Heart left ventricle (tissue), 16 donors: ENCODE data around the gene RYK. TPM values are rescaled to one million over a fixed set of nuclear protein-coding genes. Genes with fewer than 3 reads are reported as not detected.

ENCODE experiments used
- ATAC-seq, 4 donors: fragments of 200-7000 bp; cut with Tn5 transposase; one replicate each; pipeline ENCODE4 v1.9.1; 2020 to 2022; ENCODE audit warnings: moderate library complexity in 4 of 4, mild to moderate bottlenecking in 3 of 4, moderate number of reproducible peaks in 1 of 4
- DNase-seq, 5 donors: peaks; one replicate each; pipeline ENCODE4 v3.0.0-alpha.2; 2020
- H3K27ac ChIP-seq, 12 donors: fragments of 200-600 bp; sonication (generic) in 4 of 12; one replicate each; pipeline versions ENCODE4 v1.5.0 to v1.8.0; 2016 to 2022; ENCODE audit warnings: mild to moderate bottlenecking in 2 of 12
- H3K27me3 ChIP-seq, 9 donors: fragments of 200-600 bp; sonication (generic) in 2 of 9; one replicate each; pipeline versions ENCODE4 v1.5.1 to v1.8.0; 2016 to 2022; ENCODE audit warnings: mild to moderate bottlenecking in 3 of 9
- H3K36me3 ChIP-seq, 9 donors: fragments of 200-600 bp; sonication (generic) in 2 of 9; one replicate each; pipeline versions ENCODE4 v1.5.0 to v1.8.0; 2018 to 2022; ENCODE audit warnings: mild to moderate bottlenecking in 2 of 9
- H3K4me1 ChIP-seq, 12 donors: fragments of 200-600 bp; sonication (generic) in 4 of 12; one replicate each; pipeline versions ENCODE4 v1.5.0 to v1.8.0; 2016 to 2022; ENCODE audit warnings: mild to moderate bottlenecking in 3 of 12
- H3K4me3 ChIP-seq, 12 donors: fragments of 200-600 bp; sonication (generic) in 4 of 12; one replicate each; pipeline versions ENCODE4 v1.5.0 to v1.8.0; 2017 to 2022; ENCODE audit warnings: mild to moderate bottlenecking in 9 of 12, moderate library complexity in 4 of 12
- H3K9me3 ChIP-seq, 12 donors: fragments of 200-600 bp; sonication (generic) in 4 of 12; one replicate each; pipeline versions ENCODE4 v1.5.0 to v1.8.0; 2016 to 2022; ENCODE audit warnings: mild to moderate bottlenecking in 1 of 12
- POLR2A ChIP-seq, 2 donors: fragments of 450-650 bp; IDR thresholded peaks; one replicate each; pipeline ENCODE4 v1.6.1; 2017; ENCODE audit warnings: antibody characterized with exemption in 2 of 2, mild to moderate bottlenecking in 2 of 2, moderate library complexity in 2 of 2
- WGBS, 4 donors: extraction: QIAGEN DNeasy Blood & Tissue Kit in 2 of 4; methylation state at CpG; one replicate each; pipeline versions ENCODE4 v1.1.5 to v1.1.7; 2013 to 2018; 5-methylcytosine and 5-hydroxymethylcytosine counted together
- intact Hi-C, 10 donors: fragments of 100-400 bp; cut with DNase I; formaldehyde crosslinking; loops; one replicate each; pipeline versions ENCODE4 v1.11.1 to v1.14.2; 2022
- long read RNA-seq, 3 donors: library from polyadenylated mRNA; unstranded; transcript quantifications; one replicate each; pipeline ENCODE4 v2.0.0, GENCODE V29; 2020 to 2021
- polyA plus RNA-seq, 2 donors: library from polyadenylated mRNA; stranded (reverse); fragments of 200-250 nt; gene quantifications; one replicate each; pipeline ENCODE4 v1.2.3, GENCODE V29; 2013
- total RNA-seq, 9 donors: library from RNA; depleted of rRNA in 2 of 9; stranded (reverse); fragments of >200 nt in 2 of 9; fragmentation: NEBNext Ultra II Directional in 3 of 9; extraction: Animal tissue kit (Norgen Biotek cat#: 25700) in 3 of 9; gene quantifications; one replicate each; pipeline versions ENCODE4 v1.1.0 to v1.2.4, GENCODE V29; 2016 to 2023
- TF ChIP-seq, protein P1 (sequence below), 12 donors: fragments of 200-600 bp; sonication (generic) in 4 of 12; IDR thresholded peaks; one replicate each; pipeline versions ENCODE4 v1.5.0 to v1.8.0; 2018 to 2022; ENCODE audit warnings: antibody characterized with exemption in 12 of 12, mild to moderate bottlenecking in 5 of 12
- donor health status: ischemic (EF 13 %, LVEDD 7.1; RV severe dilation, severe dysfunction).
- donor health status: healthy with polysubstance abuse.
- donor health status: DM: no; HTN: yes; CAD: no.
- donor health status: DM: no; HTN: no; CAD: no.
- donor health status: ischemic (EF 25% LVEDD 6.9; RV normal size, moderate dysfunction).
- donor health status: ischemic (EF 25% LVEDD 5.7; RV mildly dilated, moderate dysfunction).
- donor health status: healthy.
- donor health status: DM: yes; HTN: yes; CAD: no.
- donor health status: ischemic (EF 35%, LVEDD 5.7; RV mildly dilated, moderate dysfunction).
- donor health status: nonischemic (EF 11% LVEDD 7.7; RV severe dilation, severe dysfunction).
- donor health status: DM: yes; HTN: yes; CAD: no.
- donor health status: PGD.
- donor health status: ischemic (EF 29% LVEDD 5.4; RV normal size, mild dysfunction).
- donor health status: nonischemic (EF 23%, LVEDD 6.1; RV moderate dilation, normal function).

Gene RYK
- total RNA-seq: 10 to 100 TPM; 32.9 to 43.7 (median 39.5) TPM
- polyA plus RNA-seq: 10 to 100 TPM; 17.3 to 23.6 TPM
- long read RNA-seq, donor 1, transcript RYK-201 (15 exons, 2,667 nt): major isoform, 27 of 66 reads
- long read RNA-seq, donor 1, transcript RYK-209 (15 exons, 2,934 nt): minor isoform, 23 of 66 reads
- long read RNA-seq, donor 1, partial matches to known transcripts: 8 of 66 reads
- long read RNA-seq, donor 1, other reads (novel, unspliced or antisense): 8 of 66 reads
- long read RNA-seq, donor 2, partial matches to known transcripts: 7 of 8 reads
- long read RNA-seq, donor 2, other reads (novel, unspliced or antisense): 0 of 8 reads
- long read RNA-seq, donor 3, transcript RYK-201 (15 exons, 2,667 nt): major isoform, 34 of 78 reads
- long read RNA-seq, donor 3, transcript RYK-209 (15 exons, 2,934 nt): minor isoform, 26 of 78 reads
- long read RNA-seq, donor 3, partial matches to known transcripts: 9 of 78 reads
- long read RNA-seq, donor 3, other reads (novel, unspliced or antisense): 9 of 78 reads

DNA sequence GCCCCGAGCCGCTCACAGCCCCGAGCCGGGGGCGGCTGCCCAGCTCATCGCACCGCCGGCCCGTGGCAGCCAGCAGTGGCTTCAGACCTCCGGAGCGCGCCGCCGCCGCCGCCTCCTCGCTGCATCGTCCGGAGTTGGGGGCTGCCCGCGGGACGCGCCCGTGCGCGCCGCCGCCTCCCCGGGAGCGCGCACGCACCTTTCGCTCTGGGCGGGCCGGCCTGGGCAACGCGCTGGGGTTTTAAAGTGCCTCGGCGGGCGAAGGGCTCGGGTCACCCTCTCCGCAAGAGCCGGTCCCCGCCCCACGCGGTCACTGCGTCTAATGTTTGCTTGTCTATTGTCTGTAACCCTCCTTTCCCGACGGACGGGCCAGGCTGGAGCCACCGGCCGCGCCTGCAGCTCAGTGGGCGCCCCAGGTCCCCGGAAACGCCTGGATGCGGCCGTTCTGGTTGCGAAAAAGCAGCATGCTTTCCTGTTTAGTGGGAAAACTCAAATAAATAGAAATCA, at the start of gene RYK:
TSS of gene RYK (minus strand) at position 143 of the 504 bp plus-strand sequence. CDS start 205 bp downstream, outside the sequence.
- intact Hi-C loops: loop anchor here in 2 of 10 donors (5.0 kb wide), 2 partner anchors 38 to 47 kb away; no protein-coding TSS in a partner anchor
- WGBS, 4 donors: 0 to 1% (median 1%) methylated on average over 17 to 59 of the region's 59 CpGs
- ATAC-seq: peak; percentile 82 to 95 (median 95)

DNA sequence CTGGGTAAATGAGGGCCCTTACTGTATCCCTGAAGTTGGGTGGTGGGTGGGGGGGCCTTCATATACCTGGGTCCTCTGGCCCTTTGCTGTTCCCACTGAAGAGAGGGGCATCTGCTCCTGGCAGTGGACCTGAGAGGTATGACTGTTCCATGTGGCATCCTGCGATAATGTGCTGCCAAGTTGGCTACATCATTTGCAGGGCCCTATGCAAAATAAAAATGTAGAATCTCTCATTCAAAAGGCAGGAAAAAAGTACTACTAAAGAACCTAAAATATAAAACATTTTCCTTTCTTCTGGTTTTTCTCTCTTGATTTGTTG, 49.2 kb upstream of the RYK start:
- WGBS, 4 donors: 82 to 100% (median 92%) methylated on average over 1 of the region's 1 CpG
- peaks cover 0 to 5% (median 0%) of the 10 kb centered on the region in 12 donors for H3K4me1 ChIP-seq
- intact Hi-C loops: loop anchor here (1.0 to 5.0 kb wide), 7 partner anchors 48 to 368 kb away; partner anchors contain the start of gene RYK (in 1 of the 10)
- no peak overlapping the region for H3K4me3 ChIP-seq
- ATAC-seq: peak in 2 of 4 donors; percentile 47 to 55
- H3K27me3 ChIP-seq: no peaks in the 10 kb centered on the region
- peaks cover 0 to 13% (median 4%) of the 10 kb centered on the region in 12 donors for H3K9me3 ChIP-seq
- no peak for DNase-seq
- no peak overlapping the region for H3K27ac ChIP-seq
- TF ChIP-seq, protein P1, sequence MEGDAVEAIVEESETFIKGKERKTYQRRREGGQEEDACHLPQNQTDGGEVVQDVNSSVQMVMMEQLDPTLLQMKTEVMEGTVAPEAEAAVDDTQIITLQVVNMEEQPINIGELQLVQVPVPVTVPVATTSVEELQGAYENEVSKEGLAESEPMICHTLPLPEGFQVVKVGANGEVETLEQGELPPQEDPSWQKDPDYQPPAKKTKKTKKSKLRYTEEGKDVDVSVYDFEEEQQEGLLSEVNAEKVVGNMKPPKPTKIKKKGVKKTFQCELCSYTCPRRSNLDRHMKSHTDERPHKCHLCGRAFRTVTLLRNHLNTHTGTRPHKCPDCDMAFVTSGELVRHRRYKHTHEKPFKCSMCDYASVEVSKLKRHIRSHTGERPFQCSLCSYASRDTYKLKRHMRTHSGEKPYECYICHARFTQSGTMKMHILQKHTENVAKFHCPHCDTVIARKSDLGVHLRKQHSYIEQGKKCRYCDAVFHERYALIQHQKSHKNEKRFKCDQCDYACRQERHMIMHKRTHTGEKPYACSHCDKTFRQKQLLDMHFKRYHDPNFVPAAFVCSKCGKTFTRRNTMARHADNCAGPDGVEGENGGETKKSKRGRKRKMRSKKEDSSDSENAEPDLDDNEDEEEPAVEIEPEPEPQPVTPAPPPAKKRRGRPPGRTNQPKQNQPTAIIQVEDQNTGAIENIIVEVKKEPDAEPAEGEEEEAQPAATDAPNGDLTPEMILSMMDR (IDR thresholded peaks at IDR 0.05): peak in 2 of 12 donors; percentile 2 to 4
- no peak for TF ChIP-seq POLR2A (IDR thresholded peaks at IDR 0.05)
- no peaks in the 10 kb centered on the region for H3K36me3 ChIP-seq

More for the DNA sequence above, at the start of gene RYK:
- DNase-seq: peak; percentile 77 to 92 (median 88)
- peak within 1 kb of the TSS; percentile 54 to 90 (median 77) for H3K4me3 ChIP-seq
- H3K36me3 ChIP-seq: no peaks in the 10 kb centered on the region
- H3K27me3 ChIP-seq: no peaks in the 10 kb centered on the region
- H3K9me3 ChIP-seq: no peaks in the 10 kb centered on the region
- TF ChIP-seq POLR2A (IDR thresholded peaks at IDR 0.05): peak in 1 of 2 donors; percentile 76
- TF ChIP-seq, protein P1 (IDR thresholded peaks at IDR 0.05): no peak
- H3K27ac ChIP-seq: peak within 1 kb of the TSS; percentile 79 to 98 (median 90)
- peaks cover 0 to 52% (median 38%) of the 10 kb centered on the region in 12 donors for H3K4me1 ChIP-seq

DNA sequence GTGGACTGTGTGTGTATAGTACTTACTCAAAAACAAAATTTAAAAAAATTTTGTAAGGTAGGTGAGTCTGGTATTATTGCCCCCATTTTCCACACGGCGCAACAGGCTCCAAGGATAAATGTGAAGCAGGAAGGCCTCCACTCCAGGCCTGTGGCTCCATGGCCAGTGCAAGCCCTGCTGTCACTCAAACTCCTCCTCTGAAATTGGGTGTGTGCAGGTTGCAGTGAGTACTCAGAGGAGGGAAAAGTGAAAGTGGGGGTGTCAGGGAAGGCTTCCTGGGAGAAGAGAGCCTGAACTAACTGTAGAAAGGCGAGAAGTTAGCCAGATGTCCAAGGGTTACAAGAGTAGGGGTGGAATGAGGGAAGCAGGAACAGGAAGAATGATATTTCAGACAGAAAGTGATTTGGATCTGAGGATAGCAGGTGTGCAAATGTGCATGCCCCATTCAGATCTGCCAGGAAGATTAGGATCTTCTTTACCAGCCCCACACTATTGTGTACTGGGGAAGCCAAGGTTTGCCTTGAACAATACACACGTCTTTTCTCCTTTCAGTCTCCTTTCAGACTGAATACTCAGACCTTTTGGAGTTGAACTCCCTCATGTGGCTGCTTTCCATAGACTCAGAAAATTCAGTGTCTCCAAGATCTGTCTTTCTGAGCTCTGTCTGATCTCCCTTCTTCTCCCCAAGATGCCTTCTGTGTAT, 48.7 kb upstream of the RYK start:
- intact Hi-C loops: loop anchor here (1.0 to 5.0 kb wide), 5 partner anchors 47 to 367 kb away; partner anchors contain the start of gene RYK (in 1 of the 10)
- Histone ChIP-seq H3K4me3 (no peak overlapping the region), H3K9me3 (peaks cover 0 to 13% (median 4%) of the 10 kb centered on the region in 12 donors), H3K27ac (no peak overlapping the region), H3K4me1 (peaks cover 0 to 5% (median 0%) of the 10 kb centered on the region in 12 donors), H3K36me3 (no peaks in the 10 kb centered on the region), H3K27me3 (no peaks in the 10 kb centered on the region)
- TF ChIP-seq, protein P1 (IDR thresholded peaks at IDR 0.05): peak in 10 of 12 donors; percentile 14 to 56 (median 36)
- TF ChIP-seq POLR2A (IDR thresholded peaks at IDR 0.05): no peak
- WGBS, 4 donors: 65 to 76% (median 72%) methylated on average over 4 of the region's 4 CpGs
- DNase-seq: no peak
- ATAC-seq: peak; percentile 44 to 76 (median 70)
